Measurements from ENCODE around the gene NPR2.

Gene NPR2

GRCh38 chr9:35820076-35820475 lies 28.7 kb downstream of the NPR2 start:
- no peak for TF ChIP-seq CTCF (IDR thresholded peaks at IDR 0.05; ENCODE audit: low read depth, low read length, missing control alignments)
- no peaks in the 10 kb centered on the region for H3K27me3 ChIP-seq (replicated peaks)
- no peak overlapping the region for H3K27ac ChIP-seq
- no peak overlapping the region for H3K4me3 ChIP-seq (ENCODE audit: low read depth, low read length)
- peak; percentile 69 for DNase-seq
- in situ Hi-C loops (cut with HindIII; ENCODE audit: low pct_ligation_motif_present, low sequenced_read_pairs): no loop called here
- no peaks in the 10 kb centered on the region for H3K36me3 ChIP-seq (replicated peaks)

DNA sequence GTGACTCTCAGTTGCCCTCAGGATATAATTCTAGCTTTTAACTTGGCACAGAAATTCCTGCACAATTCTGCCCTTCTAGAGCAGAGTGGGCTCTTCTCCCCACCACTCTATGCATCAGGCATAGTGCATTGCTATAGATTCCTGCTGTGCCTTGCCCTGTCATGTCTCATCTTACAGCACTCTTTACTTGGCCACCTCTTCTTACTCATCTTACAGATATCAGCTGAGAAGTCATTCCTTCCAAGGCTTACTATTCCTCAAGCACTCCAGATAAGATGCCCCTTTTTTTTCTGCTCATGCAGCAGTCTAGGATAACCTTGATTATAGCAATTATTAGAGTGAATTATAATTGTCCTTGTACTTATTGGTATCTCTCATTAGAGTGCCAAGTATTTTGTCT lies 31.5 kb downstream of the NPR2 start:
- Histone ChIP-seq H3K36me3 (replicated peaks) (no peaks in the 10 kb centered on the region), H3K4me3 (ENCODE audit: low read depth, low read length) (no peak overlapping the region), H3K27me3 (replicated peaks) (no peaks in the 10 kb centered on the region), H3K27ac (no peak overlapping the region)
- TF ChIP-seq CTCF (IDR thresholded peaks at IDR 0.05; ENCODE audit: low read depth, low read length, missing control alignments): no peak
- in situ Hi-C loops (cut with HindIII; ENCODE audit: low pct_ligation_motif_present, low sequenced_read_pairs): no loop called here
- DNase-seq: no peak

- no peak overlapping the region for H3K4me3 ChIP-seq (ENCODE audit: low read depth, low read length)
- no peak overlapping the region for H3K27ac ChIP-seq
- peak; percentile 83 for TF ChIP-seq CTCF (IDR thresholded peaks at IDR 0.05; ENCODE audit: low read depth, low read length, missing control alignments)
- no peaks in the 10 kb centered on the region for H3K36me3 ChIP-seq (replicated peaks)
- peak; percentile 68 for DNase-seq
- in situ Hi-C loops (cut with HindIII; ENCODE audit: low pct_ligation_motif_present, low sequenced_read_pairs): no loop called here
- no peaks in the 10 kb centered on the region for H3K27me3 ChIP-seq (replicated peaks)
Observed at GRCh38 chr9:35826071-35826701, 34.8 kb downstream of the NPR2 start.

- Histone ChIP-seq H3K36me3 (replicated peaks) (no peaks in the 10 kb centered on the region), H3K4me3 (ENCODE audit: low read depth, low read length) (no peak overlapping the region), H3K27me3 (replicated peaks) (no peaks in the 10 kb centered on the region), H3K27ac (no peak overlapping the region)
- in situ Hi-C loops (cut with HindIII; ENCODE audit: low pct_ligation_motif_present, low sequenced_read_pairs): no loop called here
- TF ChIP-seq CTCF (IDR thresholded peaks at IDR 0.05; ENCODE audit: low read depth, low read length, missing control alignments): no peak
- no peak for DNase-seq
Observed at GRCh38 chr9:35827486-35827885, 36.1 kb downstream of the NPR2 start.

- in situ Hi-C loops (cut with HindIII; ENCODE audit: low pct_ligation_motif_present, low sequenced_read_pairs): no loop called here
- no peak for DNase-seq
- H3K27ac ChIP-seq: peak within 1 kb of the TSS; percentile 62
Observed at GRCh38 chr9:35828716-35829083, 37.3 kb downstream of the NPR2 start, which contains the start of gene FAM221B. TSS of gene FAM221B (minus strand) at chr9:35828732. CDS start at chr9:35826161, 2,571 bp downstream.

More at GRCh38 chr9:35828716-35829083, 37.3 kb downstream of the NPR2 start, which contains the start of gene FAM221B:
- TF ChIP-seq CTCF (IDR thresholded peaks at IDR 0.05; ENCODE audit: low read depth, low read length, missing control alignments): no peak
- peak within 1 kb of the TSS; percentile 77 for H3K4me3 ChIP-seq (ENCODE audit: low read depth, low read length)
- no peaks in the 10 kb centered on the region for H3K36me3 ChIP-seq (replicated peaks)
- no peaks in the 10 kb centered on the region for H3K27me3 ChIP-seq (replicated peaks)
